ENCODE measurements around the gene CERS6.

Gene CERS6

GRCh38 chr2:168530982-168531622 is 75.0 kb downstream of the CERS6 start:
- no peak for DNase-seq (ENCODE audit: low spot score)

- no peak for DNase-seq (ENCODE audit: low spot score)
Observed at GRCh38 chr2:168534926-168535325, 78.9 kb downstream of the CERS6 start.

DNA sequence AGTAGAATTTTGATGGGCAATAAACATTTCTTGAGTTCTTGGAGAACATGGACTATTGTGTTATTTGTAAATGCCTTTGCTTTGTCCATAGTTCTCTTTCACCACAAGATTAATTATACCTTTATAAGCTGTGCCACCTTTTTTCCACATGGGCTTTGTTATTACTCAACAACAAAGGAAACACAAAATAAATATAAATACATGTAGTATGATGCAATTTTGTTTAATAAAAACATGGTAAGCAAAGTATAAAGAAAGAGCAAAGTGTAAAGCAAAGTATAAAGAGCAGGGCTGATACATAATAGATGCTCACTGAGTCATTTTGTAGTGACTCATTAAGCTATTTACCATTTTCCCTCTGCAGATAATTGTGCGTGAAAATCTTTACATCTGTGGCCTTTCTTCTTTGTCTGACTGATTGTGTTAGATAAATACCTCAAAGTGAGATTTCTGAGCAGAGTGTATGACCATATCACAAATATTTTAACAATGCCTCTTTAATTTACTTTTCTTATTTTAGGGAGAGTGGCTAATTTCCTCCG is 80.9 kb downstream of the CERS6 start:
- no peak for DNase-seq (ENCODE audit: low spot score)

GRCh38 chr2:168538133-168538532 is 82.1 kb downstream of the CERS6 start:
- no peak for DNase-seq (ENCODE audit: low spot score)

GRCh38 chr2:168538534-168538933 is 82.5 kb downstream of the CERS6 start:
- no peak for DNase-seq (ENCODE audit: low spot score)

GRCh38 chr2:168539945-168540344 is 83.9 kb downstream of the CERS6 start:
- no peak for DNase-seq (ENCODE audit: low spot score)

DNA sequence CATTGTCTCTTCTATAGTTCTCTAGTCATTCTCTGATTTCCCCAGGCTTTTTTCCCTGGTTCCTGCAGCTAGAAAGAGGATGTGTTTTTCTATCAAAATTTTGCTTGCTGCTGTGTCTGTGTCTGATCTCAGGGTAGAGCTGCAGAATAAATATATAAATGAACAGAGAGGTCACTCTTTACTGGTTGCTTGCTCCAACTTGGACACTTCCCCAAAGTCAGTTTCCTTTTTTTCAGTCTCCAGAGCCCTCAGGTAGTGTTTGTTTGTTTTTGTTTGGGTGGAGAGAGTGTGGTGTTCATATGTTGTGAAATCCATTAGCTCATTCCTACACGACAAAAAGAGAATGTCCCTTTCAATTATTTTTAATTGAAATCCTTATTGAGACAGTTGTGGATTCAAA is 85.8 kb downstream of the CERS6 start:
- no peak for DNase-seq (ENCODE audit: low spot score)

DNA sequence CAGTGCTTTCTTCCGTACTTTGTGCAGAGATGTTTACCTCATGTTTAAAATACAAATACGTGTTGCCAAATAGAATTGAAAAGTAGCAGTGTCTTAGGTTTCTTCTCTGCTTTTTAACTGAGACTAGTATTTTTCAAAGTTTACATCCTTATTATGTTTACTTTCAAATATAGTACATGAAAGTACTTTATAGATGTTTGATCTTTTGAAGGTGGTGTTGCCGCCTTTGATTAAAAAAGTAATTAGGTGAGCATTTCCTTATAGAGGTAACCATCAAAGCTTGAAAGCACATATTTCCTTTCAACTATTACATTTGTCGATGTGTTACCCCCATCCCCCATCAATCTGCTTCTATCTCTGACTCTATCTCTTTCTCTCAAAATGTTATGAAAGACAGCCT is 87.0 kb downstream of the CERS6 start:
- DNase-seq (ENCODE audit: low spot score) = no peak

DNA sequence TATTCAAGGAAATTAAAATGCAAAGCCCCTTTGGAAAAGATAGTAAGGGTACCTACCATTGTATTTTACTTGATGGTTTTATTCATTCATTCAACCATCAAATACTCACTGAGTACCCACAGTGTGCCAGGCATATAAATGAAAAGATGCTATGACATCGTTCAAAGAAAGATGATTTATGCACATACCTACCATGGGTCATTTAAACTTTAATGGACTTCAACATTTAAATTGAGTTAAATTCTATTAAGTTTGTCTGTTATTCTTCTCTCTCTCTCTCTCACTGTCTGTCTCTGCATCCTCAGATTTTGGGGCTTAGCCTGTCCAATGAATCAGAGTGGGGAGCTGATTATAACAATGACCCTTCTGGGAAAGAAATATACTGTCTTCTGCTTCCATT is 87.9 kb downstream of the CERS6 start:
- DNase-seq (ENCODE audit: low spot score) = no peak

- no peak for DNase-seq (ENCODE audit: low spot score)
Observed at GRCh38 chr2:168545439-168546082, 89.5 kb downstream of the CERS6 start.

DNA sequence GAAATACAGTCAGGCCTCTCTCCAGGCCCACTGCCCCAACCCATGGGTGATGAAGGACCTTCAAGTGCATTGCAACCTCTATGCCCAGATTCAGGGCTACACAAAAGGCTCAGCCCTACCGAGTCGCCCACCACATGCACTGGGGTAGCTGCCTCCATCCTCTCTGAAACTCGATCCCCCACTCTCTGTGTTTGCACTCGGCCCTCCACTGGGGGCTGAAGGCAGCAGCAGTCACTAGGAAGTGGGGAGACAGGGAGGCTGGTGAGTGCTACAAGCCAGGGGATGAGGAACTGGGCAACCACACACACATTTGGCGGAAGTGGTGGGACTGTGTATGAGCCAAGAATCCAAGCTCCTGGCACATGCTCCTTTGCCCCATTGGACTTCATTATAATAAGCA is 94.6 kb downstream of the CERS6 start:
- no peak for DNase-seq (ENCODE audit: low spot score)

- no peak for DNase-seq (ENCODE audit: low spot score)
Observed at GRCh38 chr2:168552450-168552856, 96.4 kb downstream of the CERS6 start.

DNA sequence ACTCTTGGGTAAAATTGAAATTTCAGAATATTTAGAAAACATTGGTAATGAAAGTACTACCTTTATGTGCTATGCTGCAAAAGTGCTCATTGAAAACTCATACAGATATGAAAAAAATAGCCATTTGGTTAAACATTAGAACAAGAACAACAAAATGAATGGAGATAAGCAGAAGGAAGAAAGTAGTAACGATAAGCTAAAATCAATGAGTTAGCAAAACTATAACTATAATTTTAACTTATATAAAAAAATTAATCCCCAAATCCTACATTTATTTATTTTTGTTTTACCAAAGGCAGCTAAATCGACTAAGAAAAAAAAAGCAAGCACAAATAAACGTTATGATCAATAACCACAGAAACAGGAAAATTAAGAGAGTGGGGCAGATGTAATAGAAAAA is 99.2 kb downstream of the CERS6 start:
- DNase-seq (ENCODE audit: low spot score) = no peak

- no peak for DNase-seq (ENCODE audit: low spot score)
Observed at GRCh38 chr2:168559187-168559586, 103.1 kb downstream of the CERS6 start.

DNA sequence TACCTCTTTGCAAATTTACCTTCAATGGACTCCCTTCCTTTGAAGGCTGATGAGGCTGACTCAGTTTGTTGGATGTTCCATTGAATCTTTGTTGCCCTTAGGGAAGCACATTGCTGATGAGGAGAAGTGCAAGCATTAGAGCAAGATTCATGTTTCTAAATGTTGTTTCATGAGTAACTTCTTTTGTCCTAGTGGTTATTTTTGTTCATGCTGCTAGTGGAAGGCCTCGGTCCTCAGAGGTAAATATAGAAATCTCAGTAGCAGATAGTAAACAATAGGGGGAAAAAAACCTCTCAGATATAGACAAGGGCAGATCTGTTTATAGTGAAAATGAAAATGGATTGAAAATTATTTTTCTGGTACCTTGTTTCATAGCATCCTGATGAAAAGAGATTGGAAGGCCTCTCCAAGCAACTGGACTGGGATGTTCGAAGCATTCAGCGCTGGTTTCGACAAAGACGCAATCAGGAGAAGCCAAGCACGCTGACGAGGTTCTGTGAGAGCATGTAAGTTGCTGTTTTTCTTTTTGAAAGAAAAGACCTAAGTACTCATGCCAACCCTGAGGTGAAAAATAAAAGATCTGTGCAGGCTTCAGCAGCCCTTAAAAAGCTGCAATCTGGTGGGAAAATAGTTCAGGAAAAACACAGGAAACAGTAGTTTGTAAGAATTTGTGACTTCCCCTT is 104.9 kb downstream of the CERS6 start:
- no peak for DNase-seq (ENCODE audit: low spot score)

DNA sequence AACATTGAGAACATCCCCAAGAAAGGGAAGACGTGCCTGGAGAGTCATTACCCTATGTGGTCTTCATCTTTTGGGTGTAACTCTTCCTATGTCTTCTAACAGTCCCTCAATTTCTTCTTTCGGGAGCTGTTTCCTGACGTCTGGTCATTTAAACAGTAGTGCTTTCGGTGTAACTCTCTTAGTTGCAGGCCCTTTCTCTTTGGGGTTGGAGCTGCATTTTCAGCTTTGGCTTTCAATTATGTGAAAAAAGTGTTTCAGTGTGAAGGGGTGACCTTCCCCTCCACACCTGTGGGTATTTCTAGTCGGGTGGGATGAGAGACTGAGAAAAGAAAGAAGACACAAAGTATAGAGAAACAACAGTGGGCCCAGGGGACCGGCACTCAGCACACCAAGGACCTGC is 105.9 kb downstream of the CERS6 start:
- DNase-seq (ENCODE audit: low spot score) = no peak

- no peak for DNase-seq (ENCODE audit: low spot score)
Observed at GRCh38 chr2:168562971-168563370, 106.9 kb downstream of the CERS6 start.

GRCh38 chr2:168564641-168565040 is 108.6 kb downstream of the CERS6 start:
- DNase-seq (ENCODE audit: low spot score) = no peak

DNA sequence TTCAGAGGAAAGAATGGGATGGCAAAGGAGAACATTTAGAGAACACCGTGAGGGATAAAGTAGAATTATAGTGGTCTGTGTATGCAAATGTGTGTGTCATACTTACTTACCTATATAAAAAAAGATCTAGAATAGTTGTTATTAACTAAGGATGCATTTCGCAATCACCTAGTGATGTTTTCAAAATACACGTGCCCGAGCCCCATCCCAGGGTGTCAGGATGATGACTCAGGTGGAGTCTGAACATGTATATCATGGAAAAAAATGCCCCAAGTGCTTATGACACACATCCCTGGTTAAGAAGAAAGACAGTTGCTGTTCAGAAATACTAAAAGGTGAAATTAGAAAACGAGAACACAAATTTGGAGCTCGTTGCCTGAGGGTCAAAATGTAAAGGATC is 109.0 kb downstream of the CERS6 start:
- no peak for DNase-seq (ENCODE audit: low spot score)

DNA sequence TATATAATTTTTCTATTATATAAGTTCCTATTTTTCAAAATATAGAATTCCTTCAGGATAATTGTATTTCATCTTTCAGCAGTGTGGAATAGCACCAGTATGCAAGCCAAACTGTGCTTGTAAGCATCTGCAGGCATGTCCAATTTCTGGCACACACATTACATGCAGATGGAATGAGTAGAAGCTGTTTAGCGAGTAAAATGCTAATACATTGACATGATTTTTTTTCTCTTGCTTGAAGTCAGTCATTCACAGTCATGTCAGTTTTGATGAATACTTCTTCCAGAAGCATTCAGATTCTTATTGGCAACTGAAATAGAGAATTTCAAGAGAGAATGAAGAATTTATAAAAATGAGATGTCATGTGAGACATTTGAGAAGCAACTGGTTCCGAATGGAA is 109.4 kb downstream of the CERS6 start:
- peak; percentile 80 for DNase-seq (ENCODE audit: low spot score)

DNA sequence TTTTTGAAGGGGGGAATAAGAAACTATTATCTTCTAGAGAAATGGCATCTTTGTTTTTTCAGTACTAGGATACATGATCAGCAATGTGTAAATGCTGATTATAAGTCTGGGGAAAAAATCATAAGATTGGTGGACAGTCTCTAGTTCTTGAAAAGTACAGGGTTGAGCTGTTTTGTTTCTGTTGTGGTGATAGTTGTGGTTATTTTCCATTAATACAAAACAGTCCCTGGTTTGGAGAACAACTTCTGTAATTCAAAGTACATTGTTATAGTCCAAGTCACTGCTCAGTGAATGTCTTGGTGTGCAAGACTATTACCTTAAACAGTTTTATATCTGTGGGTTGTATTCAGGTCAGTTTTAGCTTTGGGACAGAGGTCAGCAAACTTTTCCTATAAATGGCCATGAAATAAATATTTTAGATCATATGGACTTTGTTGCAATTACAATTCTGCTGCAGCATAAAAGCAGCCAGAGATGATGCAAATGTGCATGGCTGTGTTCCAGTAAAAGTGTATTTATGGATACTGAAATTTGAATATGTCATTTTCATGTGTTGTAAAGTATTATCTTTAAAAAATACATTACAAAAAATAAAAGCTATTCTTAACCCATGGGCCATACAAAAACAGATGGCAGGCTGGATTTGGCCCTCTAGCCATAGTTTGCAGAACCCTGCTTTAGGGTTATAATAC is 111.0 kb downstream of the CERS6 start:
- DNase-seq (ENCODE audit: low spot score) = no peak

GRCh38 chr2:168567836-168568235 is 111.8 kb downstream of the CERS6 start:
- DNase-seq (ENCODE audit: low spot score) = peak; percentile 89
